Ovary (tissue), 3 donors: Measurements from ENCODE around the gene TANC1.

ENCODE experiments used
- CTCF ChIP-seq, 3 donors: fragments of 450-650 bp in 2 of 3; fragments of 200-600 bp in 1 of 3; IDR thresholded peaks; one replicate each; pipeline versions ENCODE4 v1.5.1 to v1.8.0; 2016 to 2022; ENCODE audit warnings: antibody characterized with exemption in 3 of 3, mild to moderate bottlenecking in 1 of 3
- EP300 ChIP-seq: sonication (generic); formaldehyde crosslinking; IDR thresholded peaks from one replicate; pipeline ENCODE4 v1.6.1; 2017; ENCODE audit warnings: antibody characterized with exemption
- donor health status: DM: no; HTN: no; CAD: no.

GRCh38 chr2:159156834-159157233, 188.4 kb downstream of the TANC1 start:
- TF ChIP-seq EP300, result no peak
- TF ChIP-seq CTCF (IDR thresholded peaks at IDR 0.05), result no peak
